Progenitor cell of endocrine pancreas (in vitro differentiated cells): Measurements from ENCODE around the gene TALDO1. TPM values are rescaled to one million over a fixed set of nuclear protein-coding genes. Genes with fewer than 3 reads are reported as not detected.

Source experiments
- DNase-seq: peaks from one replicate; pipeline ENCODE4 v3.0.0; 2021; ENCODE audit warnings: low spot score; ENCODE audit not compliant: unreplicated experiment
- H3K27ac Mint-ChIP-seq: 2 replicates; pipeline ENCODE4 v1.8.0; 2021; ENCODE audit warnings: mild to moderate bottlenecking, moderate library complexity, mixed read lengths
- H3K27me3 Mint-ChIP-seq: 2 replicates; pipeline ENCODE4 v1.8.0; 2021; ENCODE audit warnings: mixed read lengths
- H3K36me3 Mint-ChIP-seq: 2 replicates; pipeline ENCODE4 v1.8.0; 2022; ENCODE audit warnings: mixed read lengths; ENCODE audit not compliant: insufficient read depth
- H3K4me1 Mint-ChIP-seq: 2 replicates; pipeline ENCODE4 v1.8.0; 2021; ENCODE audit warnings: low read depth, mixed read lengths
- H3K4me3 Mint-ChIP-seq: 2 replicates; pipeline ENCODE4 v1.8.0; 2021; ENCODE audit warnings: low read depth, mild to moderate bottlenecking, moderate library complexity, mixed read lengths
- H3K9me3 Mint-ChIP-seq: 2 replicates; pipeline ENCODE4 v1.8.0; 2021; ENCODE audit warnings: low read depth, mixed read lengths
- total RNA-seq: library from RNA; stranded (reverse); gene quantifications from 2 replicates; pipeline ENCODE4 v1.2.1, GENCODE V29; 2021
- TF ChIP-seq, protein P1 (sequence below): fragments of 200-600 bp; sonication (generic); IDR thresholded peaks from one replicate; pipeline ENCODE4 v1.5.0; 2021; ENCODE audit warnings: antibody characterized with exemption, mild to moderate bottlenecking; ENCODE audit not compliant: unreplicated experiment

Gene TALDO1
- total RNA-seq, 1 donor from 2014 or later, result 112 TPM

DNA sequence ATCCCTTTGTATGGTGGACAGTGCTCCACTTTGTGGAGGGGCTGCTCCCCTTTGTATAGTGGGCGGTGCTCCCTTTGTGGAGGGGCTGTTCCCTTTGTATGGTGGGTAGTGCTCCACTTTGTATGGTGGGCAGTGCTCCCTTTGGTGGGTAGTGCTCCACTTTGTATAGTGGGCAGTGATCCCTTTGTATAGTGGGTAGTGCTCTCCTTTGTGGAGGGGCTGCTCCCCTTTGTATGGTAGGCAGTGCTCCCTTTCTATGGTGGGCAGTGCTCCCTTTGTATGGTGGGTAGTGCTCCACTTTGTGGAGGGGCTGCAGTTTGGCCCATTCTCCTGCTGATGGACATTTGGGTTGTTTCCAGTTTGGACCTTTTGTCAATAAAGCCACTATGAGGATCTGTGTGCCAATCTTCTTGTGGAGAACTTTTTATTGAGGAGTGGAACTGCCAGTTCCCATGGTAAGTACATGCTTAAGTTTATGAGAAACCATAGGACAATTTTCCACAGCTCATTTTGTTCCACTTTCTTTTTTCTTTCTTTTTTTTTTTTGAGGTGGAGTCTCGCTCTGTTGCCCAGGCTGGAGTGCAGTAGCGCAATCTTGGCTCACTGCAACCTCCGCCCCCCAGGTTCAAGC is 4.6 kb upstream of the TALDO1 start:
- H3K4me1 Mint-ChIP-seq, result peaks cover 4% of the 10 kb centered on the region
- no peak overlapping the region for H3K27ac Mint-ChIP-seq
- TF ChIP-seq, protein P1, sequence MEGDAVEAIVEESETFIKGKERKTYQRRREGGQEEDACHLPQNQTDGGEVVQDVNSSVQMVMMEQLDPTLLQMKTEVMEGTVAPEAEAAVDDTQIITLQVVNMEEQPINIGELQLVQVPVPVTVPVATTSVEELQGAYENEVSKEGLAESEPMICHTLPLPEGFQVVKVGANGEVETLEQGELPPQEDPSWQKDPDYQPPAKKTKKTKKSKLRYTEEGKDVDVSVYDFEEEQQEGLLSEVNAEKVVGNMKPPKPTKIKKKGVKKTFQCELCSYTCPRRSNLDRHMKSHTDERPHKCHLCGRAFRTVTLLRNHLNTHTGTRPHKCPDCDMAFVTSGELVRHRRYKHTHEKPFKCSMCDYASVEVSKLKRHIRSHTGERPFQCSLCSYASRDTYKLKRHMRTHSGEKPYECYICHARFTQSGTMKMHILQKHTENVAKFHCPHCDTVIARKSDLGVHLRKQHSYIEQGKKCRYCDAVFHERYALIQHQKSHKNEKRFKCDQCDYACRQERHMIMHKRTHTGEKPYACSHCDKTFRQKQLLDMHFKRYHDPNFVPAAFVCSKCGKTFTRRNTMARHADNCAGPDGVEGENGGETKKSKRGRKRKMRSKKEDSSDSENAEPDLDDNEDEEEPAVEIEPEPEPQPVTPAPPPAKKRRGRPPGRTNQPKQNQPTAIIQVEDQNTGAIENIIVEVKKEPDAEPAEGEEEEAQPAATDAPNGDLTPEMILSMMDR, result no peak
- H3K27me3 Mint-ChIP-seq, result peaks cover 9% of the 10 kb centered on the region
- DNase-seq, result no peak
- no peak overlapping the region for H3K4me3 Mint-ChIP-seq
- H3K36me3 Mint-ChIP-seq, result no peaks in the 10 kb centered on the region
- no peaks in the 10 kb centered on the region for H3K9me3 Mint-ChIP-seq

DNA sequence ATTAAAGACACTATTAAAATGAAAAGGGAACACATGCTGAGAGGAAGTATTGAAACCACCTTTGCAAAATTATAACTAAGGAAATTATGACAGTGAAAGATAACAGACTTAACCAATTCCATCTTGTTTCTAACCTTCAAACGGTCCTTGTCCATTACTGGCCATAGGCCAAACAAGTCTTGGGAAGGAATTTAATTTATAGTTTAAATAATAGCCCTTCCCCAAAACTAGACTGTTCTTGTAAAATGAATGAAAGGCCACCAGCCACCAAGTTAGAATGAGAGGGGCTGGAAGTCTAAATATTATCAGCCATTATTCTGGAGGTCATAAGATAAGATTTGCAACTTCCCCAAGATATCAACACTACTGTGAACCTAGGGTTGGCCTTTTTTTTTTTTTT is 1.8 kb upstream of the TALDO1 start:
- TF ChIP-seq, protein P1, result no peak
- Mint-ChIP-seq H3K4me1 (peaks cover 11% of the 10 kb centered on the region), H3K27ac (no peak overlapping the region), H3K4me3 (no peak overlapping the region), H3K9me3 (no peaks in the 10 kb centered on the region), H3K36me3 (no peaks in the 10 kb centered on the region), H3K27me3 (peaks cover 5% of the 10 kb centered on the region)
- DNase-seq, result no peak

DNA sequence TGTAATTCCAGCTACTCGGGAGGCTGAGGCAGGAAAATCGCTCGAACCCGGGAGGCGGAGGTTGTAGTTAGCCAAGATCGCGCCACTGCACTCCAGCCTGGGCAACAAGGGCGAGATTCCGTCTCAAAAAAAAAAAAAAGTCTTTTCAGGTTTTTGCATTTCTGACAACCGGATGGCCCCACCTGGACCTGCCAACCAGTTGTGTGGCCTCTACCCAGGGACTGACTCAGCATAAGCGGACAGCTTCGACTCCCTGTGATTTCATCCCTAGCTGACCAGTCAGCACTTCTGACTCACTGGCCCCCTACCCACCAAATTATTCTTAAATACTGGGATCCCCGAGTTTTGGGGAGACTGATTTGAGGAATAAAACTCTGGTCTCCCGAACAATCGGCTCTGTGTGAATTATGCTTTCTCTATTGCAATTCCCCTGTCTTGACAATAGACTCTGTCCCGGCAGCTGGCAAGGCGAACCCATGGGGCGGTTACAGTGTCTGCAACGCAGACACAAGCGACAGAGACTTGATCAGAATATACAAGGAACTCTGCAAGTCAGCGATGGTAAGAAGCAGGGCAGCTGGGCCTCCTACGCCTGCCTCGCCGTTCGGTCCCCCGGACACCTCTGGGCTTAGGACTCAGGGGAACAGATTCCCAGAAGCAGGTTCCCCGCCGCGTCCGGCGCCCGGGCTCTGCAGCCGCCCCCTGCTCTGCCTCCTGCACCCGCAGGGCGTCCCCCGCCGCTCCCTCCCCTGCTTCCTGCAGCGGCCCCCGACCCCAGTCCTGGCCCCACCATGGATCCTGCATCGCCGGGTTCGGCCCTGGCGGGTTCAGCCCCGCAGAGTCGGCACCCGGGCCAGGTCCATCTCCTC is 741 bp upstream of the TALDO1 start:
- Mint-ChIP-seq H3K9me3 (no peaks in the 10 kb centered on the region), H3K4me3 (peak overlapping the region; percentile 80), H3K36me3 (no peaks in the 10 kb centered on the region), H3K27me3 (peaks cover 5% of the 10 kb centered on the region), H3K4me1 (peaks cover 11% of the 10 kb centered on the region), H3K27ac (peak overlapping the region; percentile 42)
- TF ChIP-seq, protein P1, result no peak
- DNase-seq, result no peak

GRCh38 chr11:748007-748359 is 719 bp downstream of the TALDO1 start:
- Mint-ChIP-seq H3K9me3 (no peaks in the 10 kb centered on the region), H3K27me3 (peaks cover 5% of the 10 kb centered on the region), H3K4me3 (peak overlapping the region; percentile 80), H3K27ac (peak overlapping the region; percentile 41), H3K4me1 (peaks cover 11% of the 10 kb centered on the region), H3K36me3 (no peaks in the 10 kb centered on the region)
- TF ChIP-seq, protein P1, result no peak
- DNase-seq, result no peak

DNA sequence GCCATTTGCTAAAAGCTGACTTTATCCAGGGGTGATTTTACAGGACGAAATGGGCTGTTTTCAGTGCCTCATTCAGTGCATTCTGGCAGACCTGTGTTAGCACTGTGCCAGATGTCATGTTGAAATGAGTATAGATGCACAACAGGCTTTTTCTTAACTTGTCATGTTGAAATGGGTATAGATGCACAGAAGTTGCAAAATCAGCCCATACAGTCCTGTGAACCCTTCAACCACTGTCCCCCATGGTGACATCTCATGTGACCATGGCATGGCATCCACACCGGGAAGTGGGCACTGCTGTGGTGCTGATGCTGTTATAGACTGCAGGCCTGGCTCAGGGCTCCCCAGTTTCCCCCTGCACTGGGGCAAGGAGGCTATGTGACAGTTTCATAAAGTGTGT is 2.5 kb downstream of the TALDO1 start:
- peak overlapping the region; percentile 44 for H3K4me3 Mint-ChIP-seq

More for the DNA sequence above, 2.5 kb downstream of the TALDO1 start:
- peaks cover 11% of the 10 kb centered on the region for H3K4me1 Mint-ChIP-seq
- no peaks in the 10 kb centered on the region for H3K36me3 Mint-ChIP-seq
- no peak for DNase-seq
- no peaks in the 10 kb centered on the region for H3K9me3 Mint-ChIP-seq
- H3K27ac Mint-ChIP-seq, result no peak overlapping the region
- H3K27me3 Mint-ChIP-seq, result no peaks in the 10 kb centered on the region
- TF ChIP-seq, protein P1, result no peak
